Mononuclear cell (primary cell): ENCODE data around the gene THAP8. TPM values are rescaled to one million over a fixed set of nuclear protein-coding genes. Genes with fewer than 3 reads are reported as not detected.
"Not testable (repeated sequence)": the region's sequence is repeated elsewhere in the genome, so short reads cannot be mapped to it uniquely, and the experiment has no call there.

Source experiments
- H3K27me3 ChIP-seq: 2 replicates; pipeline ENCODE4 v1.6.0; 2011; ENCODE audit warnings: low read length, control low read depth; ENCODE audit not compliant: insufficient read depth
- H3K4me1 ChIP-seq: 2 replicates; pipeline ENCODE4 v1.5.1; 2011; ENCODE audit warnings: mild to moderate bottlenecking, low read length, control low read depth; ENCODE audit not compliant: insufficient read depth
- H3K4me3 ChIP-seq: 2 replicates; pipeline ENCODE4 v1.5.1; 2011; ENCODE audit warnings: mild to moderate bottlenecking, low read length, moderate library complexity
- H3K9me3 ChIP-seq: 2 replicates; pipeline ENCODE4 v1.5.1; 2011; ENCODE audit warnings: low read depth, mild to moderate bottlenecking, control low read depth, low read length
- total RNA-seq: library from RNA; depleted of rRNA; stranded (reverse); fragments of >200 nt; gene quantifications from one replicate; pipeline ENCODE4 v1.2.3, GENCODE V29; 2012

The THAP8 gene
- total RNA-seq, 1 donor, result 0.42 TPM

DNA sequence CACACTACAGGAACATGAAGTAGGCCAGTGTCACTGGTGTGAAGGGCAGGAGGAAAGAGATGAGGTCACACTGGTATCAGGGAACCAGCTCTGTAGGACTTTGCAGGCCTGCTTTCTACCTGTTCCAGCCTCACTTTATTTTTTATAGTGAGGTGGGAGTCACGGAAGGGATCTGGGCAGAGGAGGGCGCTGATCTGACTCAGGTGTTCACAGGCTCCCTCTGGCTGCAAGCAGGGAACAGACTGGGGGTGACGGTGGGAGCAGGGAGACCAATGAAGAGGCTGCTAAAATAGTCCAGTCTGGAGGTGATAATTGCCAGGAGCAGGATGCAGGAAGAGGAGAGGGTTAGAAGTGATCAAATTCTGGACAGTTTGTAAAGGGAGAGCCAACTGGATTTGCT is 2.8 kb downstream of the THAP8 start:
- Histone ChIP-seq H3K4me3 (no peak overlapping the region), H3K27me3 (no peaks in the 10 kb centered on the region), H3K4me1 (peaks cover 26% of the 10 kb centered on the region), H3K9me3 (no peaks in the 10 kb centered on the region)

GRCh38 chr19:36049080-36049698 is 4.9 kb downstream of the THAP8 start:
- Histone ChIP-seq H3K9me3 (no peaks in the 10 kb centered on the region), H3K4me1 (peaks cover 11% of the 10 kb centered on the region), H3K27me3 (no peaks in the 10 kb centered on the region), H3K4me3 (no peak overlapping the region)

- Histone ChIP-seq H3K27me3 (no peaks in the 10 kb centered on the region), H3K9me3 (no peaks in the 10 kb centered on the region), H3K4me1 (peaks cover 2% of the 10 kb centered on the region), H3K4me3 (no peak overlapping the region)
These were observed 6.2 kb downstream of the THAP8 start for GRCh38 chr19:36047835-36048234.

- no peaks in the 10 kb centered on the region for H3K9me3 ChIP-seq
- no peaks in the 10 kb centered on the region for H3K4me1 ChIP-seq
- H3K27me3 ChIP-seq, result no peaks in the 10 kb centered on the region
- H3K4me3 ChIP-seq, result no peak overlapping the region
These were observed 7.5 kb downstream of the THAP8 start for GRCh38 chr19:36046443-36047050.

- Histone ChIP-seq H3K27me3 (no peaks in the 10 kb centered on the region), H3K9me3 (no peaks in the 10 kb centered on the region), H3K4me3 (no peak overlapping the region), H3K4me1 (no peaks in the 10 kb centered on the region)
These were observed 10.1 kb downstream of the THAP8 start for GRCh38 chr19:36043952-36044351.

GRCh38 chr19:36041831-36042230 is 12.3 kb downstream of the THAP8 start:
- H3K4me1 ChIP-seq, result peaks cover 6% of the 10 kb centered on the region
- no peak overlapping the region for H3K4me3 ChIP-seq
- H3K27me3 ChIP-seq, result no peaks in the 10 kb centered on the region
- H3K9me3 ChIP-seq, result no peaks in the 10 kb centered on the region

GRCh38 chr19:36041092-36041491 is 13.0 kb downstream of the THAP8 start:
- not testable (repeated sequence) for H3K4me3 ChIP-seq, H3K9me3 ChIP-seq, H3K27me3 ChIP-seq, H3K4me1 ChIP-seq

DNA sequence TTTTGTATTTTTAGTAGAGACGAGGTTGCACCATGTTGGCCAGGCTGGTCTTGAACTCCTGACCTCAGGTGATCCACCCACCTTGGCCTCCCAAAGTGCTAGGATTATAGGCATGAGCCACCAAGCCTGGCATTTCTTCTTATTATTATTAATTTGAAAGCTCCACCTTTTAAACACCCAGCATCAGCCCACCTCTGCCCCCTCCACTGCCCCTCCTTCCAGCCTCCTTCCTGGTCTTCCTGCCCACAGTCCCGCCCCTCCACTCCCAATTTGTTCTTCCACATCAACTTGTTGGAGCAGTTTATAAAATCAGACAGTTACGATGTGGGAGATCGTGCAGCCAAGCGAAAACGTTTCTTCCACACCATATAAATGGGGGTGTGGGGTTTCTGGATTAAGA is 13.6 kb downstream of the THAP8 start:
- peaks cover 10% of the 10 kb centered on the region for H3K4me1 ChIP-seq

GRCh38 chr19:36032251-36033104 is 21.6 kb downstream of the THAP8 start, which contains the start of gene CLIP3:
CLIP3 (minus strand) TSS chr19:36032873; CDS start chr19:36032357, 516 bp downstream.
- Histone ChIP-seq H3K4me1 (peaks cover 18% of the 10 kb centered on the region), H3K27me3 (no peaks in the 10 kb centered on the region), H3K9me3 (no peaks in the 10 kb centered on the region), H3K4me3 (no peak within 1 kb of the TSS)

More for the DNA sequence above, 13.6 kb downstream of the THAP8 start:
- H3K4me3 ChIP-seq, result no peak overlapping the region
- H3K9me3 ChIP-seq, result no peaks in the 10 kb centered on the region
- no peaks in the 10 kb centered on the region for H3K27me3 ChIP-seq

- Histone ChIP-seq H3K27me3 (no peaks in the 10 kb centered on the region), H3K4me3 (no peak overlapping the region), H3K9me3 (no peaks in the 10 kb centered on the region), H3K4me1 (peaks cover 8% of the 10 kb centered on the region)
These were observed 22.8 kb downstream of the THAP8 start for GRCh38 chr19:36031308-36031707.

GRCh38 chr19:36030264-36031148 is 23.6 kb downstream of the THAP8 start:
- H3K4me3 ChIP-seq, result no peak overlapping the region
- H3K27me3 ChIP-seq, result no peaks in the 10 kb centered on the region
- H3K9me3 ChIP-seq, result no peaks in the 10 kb centered on the region
- peaks cover 8% of the 10 kb centered on the region for H3K4me1 ChIP-seq

- Histone ChIP-seq H3K27me3 (no peaks in the 10 kb centered on the region), H3K4me3 (no peak overlapping the region), H3K9me3 (no peaks in the 10 kb centered on the region), H3K4me1 (peaks cover 5% of the 10 kb centered on the region)
These were observed 25.6 kb downstream of the THAP8 start for GRCh38 chr19:36028313-36029041.

DNA sequence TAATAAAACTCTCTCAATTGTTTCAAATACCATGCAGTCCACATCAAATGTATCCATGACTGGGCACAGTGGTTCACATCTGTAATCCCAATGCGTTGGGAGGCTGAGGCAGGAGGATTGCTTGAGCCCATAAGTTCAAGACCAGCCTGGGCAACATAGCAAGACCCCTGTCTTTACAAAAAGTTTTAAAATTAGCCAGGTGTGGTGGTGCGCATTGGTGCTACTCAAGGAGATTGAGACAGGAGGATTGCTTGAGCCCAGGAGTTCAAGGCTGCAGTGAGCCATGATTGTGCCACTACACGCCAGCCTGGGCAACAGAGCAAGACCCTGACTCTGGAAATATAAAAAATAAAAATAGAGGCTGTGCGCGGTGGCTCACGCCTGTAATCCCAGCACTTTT is 26.4 kb downstream of the THAP8 start:
- Histone ChIP-seq H3K4me1 (peaks cover 1% of the 10 kb centered on the region), H3K4me3 (no peak overlapping the region), H3K9me3 (no peaks in the 10 kb centered on the region), H3K27me3 (no peaks in the 10 kb centered on the region)
